WTC11 (cell line): ENCODE results near the gene NLGN1.

ENCODE experiments used
- ATF2 ChIP-seq: sonication (generic); formaldehyde crosslinking; IDR thresholded peaks from 2 replicates; pipeline ENCODE4 v1.8.1; 2022; ENCODE audit warnings: low read depth, missing genetic modification reagents, borderline replicate concordance
- CREM ChIP-seq: sonication (generic); formaldehyde crosslinking; IDR thresholded peaks from 2 replicates; pipeline ENCODE4 v1.8.1; 2022; ENCODE audit warnings: mild to moderate bottlenecking, missing genetic modification reagents, moderate library complexity
- ETV6 ChIP-seq: sonication (generic); formaldehyde crosslinking; IDR thresholded peaks from 2 replicates; pipeline ENCODE4 v1.8.1; 2022; ENCODE audit warnings: mild to moderate bottlenecking, missing genetic modification reagents
- FOXJ3 ChIP-seq: sonication (generic); formaldehyde crosslinking; IDR thresholded peaks from 2 replicates; pipeline ENCODE4 v1.9.0; 2021; ENCODE audit warnings: missing genetic modification reagents, mild to moderate bottlenecking, borderline replicate concordance
- NFE2L1 ChIP-seq: sonication (generic); formaldehyde crosslinking; IDR thresholded peaks from 2 replicates; pipeline ENCODE4 v1.8.1; 2023; ENCODE audit warnings: missing genetic modification reagents
- NR2C2 ChIP-seq: sonication (generic); formaldehyde crosslinking; IDR thresholded peaks from 2 replicates; pipeline ENCODE4 v1.8.0; 2022; ENCODE audit warnings: mild to moderate bottlenecking, missing genetic modification reagents
- SP1 ChIP-seq: sonication (generic); formaldehyde crosslinking; conservative IDR thresholded peaks from 2 replicates; pipeline ENCODE4 v1.8.1; 2022; ENCODE audit warnings: missing genetic modification reagents
- TF ChIP-seq, protein P1 (sequence below): fragments of 200-600 bp; IDR thresholded peaks from 2 replicates; pipeline ENCODE4 v1.8.0; 2022; ENCODE audit warnings: antibody characterized with exemption
- TF ChIP-seq, protein P2 (sequence below): sonication (generic); formaldehyde crosslinking; IDR thresholded peaks from 2 replicates; pipeline ENCODE4 v1.8.0; 2023; ENCODE audit warnings: mild to moderate bottlenecking, missing genetic modification reagents
- TF ChIP-seq, protein P3 (sequence below): sonication (generic); formaldehyde crosslinking; IDR thresholded peaks from 2 replicates; pipeline ENCODE4 v1.8.0; 2022; ENCODE audit warnings: mild to moderate bottlenecking, missing genetic modification reagents

- TF ChIP-seq ATF2 (CRISPR knock-in tag): no peak
- TF ChIP-seq, protein P1, sequence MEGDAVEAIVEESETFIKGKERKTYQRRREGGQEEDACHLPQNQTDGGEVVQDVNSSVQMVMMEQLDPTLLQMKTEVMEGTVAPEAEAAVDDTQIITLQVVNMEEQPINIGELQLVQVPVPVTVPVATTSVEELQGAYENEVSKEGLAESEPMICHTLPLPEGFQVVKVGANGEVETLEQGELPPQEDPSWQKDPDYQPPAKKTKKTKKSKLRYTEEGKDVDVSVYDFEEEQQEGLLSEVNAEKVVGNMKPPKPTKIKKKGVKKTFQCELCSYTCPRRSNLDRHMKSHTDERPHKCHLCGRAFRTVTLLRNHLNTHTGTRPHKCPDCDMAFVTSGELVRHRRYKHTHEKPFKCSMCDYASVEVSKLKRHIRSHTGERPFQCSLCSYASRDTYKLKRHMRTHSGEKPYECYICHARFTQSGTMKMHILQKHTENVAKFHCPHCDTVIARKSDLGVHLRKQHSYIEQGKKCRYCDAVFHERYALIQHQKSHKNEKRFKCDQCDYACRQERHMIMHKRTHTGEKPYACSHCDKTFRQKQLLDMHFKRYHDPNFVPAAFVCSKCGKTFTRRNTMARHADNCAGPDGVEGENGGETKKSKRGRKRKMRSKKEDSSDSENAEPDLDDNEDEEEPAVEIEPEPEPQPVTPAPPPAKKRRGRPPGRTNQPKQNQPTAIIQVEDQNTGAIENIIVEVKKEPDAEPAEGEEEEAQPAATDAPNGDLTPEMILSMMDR: no peak
- TF ChIP-seq, protein P2, sequence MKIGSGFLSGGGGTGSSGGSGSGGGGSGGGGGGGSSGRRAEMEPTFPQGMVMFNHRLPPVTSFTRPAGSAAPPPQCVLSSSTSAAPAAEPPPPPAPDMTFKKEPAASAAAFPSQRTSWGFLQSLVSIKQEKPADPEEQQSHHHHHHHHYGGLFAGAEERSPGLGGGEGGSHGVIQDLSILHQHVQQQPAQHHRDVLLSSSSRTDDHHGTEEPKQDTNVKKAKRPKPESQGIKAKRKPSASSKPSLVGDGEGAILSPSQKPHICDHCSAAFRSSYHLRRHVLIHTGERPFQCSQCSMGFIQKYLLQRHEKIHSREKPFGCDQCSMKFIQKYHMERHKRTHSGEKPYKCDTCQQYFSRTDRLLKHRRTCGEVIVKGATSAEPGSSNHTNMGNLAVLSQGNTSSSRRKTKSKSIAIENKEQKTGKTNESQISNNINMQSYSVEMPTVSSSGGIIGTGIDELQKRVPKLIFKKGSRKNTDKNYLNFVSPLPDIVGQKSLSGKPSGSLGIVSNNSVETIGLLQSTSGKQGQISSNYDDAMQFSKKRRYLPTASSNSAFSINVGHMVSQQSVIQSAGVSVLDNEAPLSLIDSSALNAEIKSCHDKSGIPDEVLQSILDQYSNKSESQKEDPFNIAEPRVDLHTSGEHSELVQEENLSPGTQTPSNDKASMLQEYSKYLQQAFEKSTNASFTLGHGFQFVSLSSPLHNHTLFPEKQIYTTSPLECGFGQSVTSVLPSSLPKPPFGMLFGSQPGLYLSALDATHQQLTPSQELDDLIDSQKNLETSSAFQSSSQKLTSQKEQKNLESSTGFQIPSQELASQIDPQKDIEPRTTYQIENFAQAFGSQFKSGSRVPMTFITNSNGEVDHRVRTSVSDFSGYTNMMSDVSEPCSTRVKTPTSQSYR (CRISPR knock-in tag): no peak
- TF ChIP-seq, protein P3, sequence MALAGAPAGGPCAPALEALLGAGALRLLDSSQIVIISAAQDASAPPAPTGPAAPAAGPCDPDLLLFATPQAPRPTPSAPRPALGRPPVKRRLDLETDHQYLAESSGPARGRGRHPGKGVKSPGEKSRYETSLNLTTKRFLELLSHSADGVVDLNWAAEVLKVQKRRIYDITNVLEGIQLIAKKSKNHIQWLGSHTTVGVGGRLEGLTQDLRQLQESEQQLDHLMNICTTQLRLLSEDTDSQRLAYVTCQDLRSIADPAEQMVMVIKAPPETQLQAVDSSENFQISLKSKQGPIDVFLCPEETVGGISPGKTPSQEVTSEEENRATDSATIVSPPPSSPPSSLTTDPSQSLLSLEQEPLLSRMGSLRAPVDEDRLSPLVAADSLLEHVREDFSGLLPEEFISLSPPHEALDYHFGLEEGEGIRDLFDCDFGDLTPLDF (CRISPR knock-in tag): no peak
- TF ChIP-seq NFE2L1 (CRISPR knock-in tag): no peak
- no peak for TF ChIP-seq ETV6 (CRISPR knock-in tag)
- TF ChIP-seq CREM: no peak
- TF ChIP-seq FOXJ3 (CRISPR knock-in tag): no peak
- TF ChIP-seq SP1 (CRISPR knock-in tag): no peak
- TF ChIP-seq NR2C2: no peak
Observed at GRCh38 chr3:173826901-173827609, 429.5 kb downstream of the NLGN1 start.
